Stimulated activated CD4-positive, alpha-beta T cell treated with anti-CD3 and anti-CD28 coated beads, Interleukin-1b, Interleukin-23, amount 100 ng/mL, for 1 hour (primary cell): Measurements from ENCODE around the gene AMFR.

Experiments used
- DNase-seq, 2 donors: peaks; one replicate each; pipeline ENCODE4 v3.0.0-alpha.2; 2020; ENCODE audit warnings: low read depth in 2 of 2

AMFR gene

GRCh38 chr16:56332464-56333079, 92.8 kb downstream of the AMFR start:
- DNase-seq = no peak

GRCh38 chr16:56331915-56332314, 93.4 kb downstream of the AMFR start:
- no peak for DNase-seq

GRCh38 chr16:56331399-56331798, 93.9 kb downstream of the AMFR start:
- DNase-seq = no peak

GRCh38 chr16:56330476-56330875, 94.9 kb downstream of the AMFR start:
- DNase-seq = no peak

- DNase-seq = no peak
These were observed 95.5 kb downstream of the AMFR start for GRCh38 chr16:56329887-56330286.

GRCh38 chr16:56328276-56329022, 96.9 kb downstream of the AMFR start:
- DNase-seq = no peak

- no peak for DNase-seq
These were observed 97.5 kb downstream of the AMFR start for GRCh38 chr16:56327929-56328258.

GRCh38 chr16:56327071-56327928, 98.0 kb downstream of the AMFR start:
- DNase-seq = no peak

GRCh38 chr16:56325956-56326355, 99.4 kb downstream of the AMFR start:
- DNase-seq = no peak

- no peak for DNase-seq
These were observed 100.9 kb downstream of the AMFR start for GRCh38 chr16:56324406-56324805.

GRCh38 chr16:56321571-56321970, 103.8 kb downstream of the AMFR start:
- DNase-seq = no peak

- no peak for DNase-seq
These were observed 104.4 kb downstream of the AMFR start for GRCh38 chr16:56320811-56321558.

- no peak for DNase-seq
These were observed 105.3 kb downstream of the AMFR start for GRCh38 chr16:56320056-56320455.

- DNase-seq = no peak
These were observed 106.0 kb downstream of the AMFR start for GRCh38 chr16:56319376-56319775.

GRCh38 chr16:56318827-56319140, 106.6 kb downstream of the AMFR start:
- no peak for DNase-seq

GRCh38 chr16:56317998-56318826, 107.1 kb downstream of the AMFR start:
- peak; percentile 59 to 64 for DNase-seq

- no peak for DNase-seq
These were observed 108.8 kb downstream of the AMFR start for GRCh38 chr16:56316545-56316944.

- DNase-seq = no peak
These were observed 109.4 kb downstream of the AMFR start for GRCh38 chr16:56315955-56316354.

- no peak for DNase-seq
These were observed 111.0 kb downstream of the AMFR start for GRCh38 chr16:56314244-56314850.

GRCh38 chr16:56312556-56312955, 112.8 kb downstream of the AMFR start:
- DNase-seq = no peak

GRCh38 chr16:56312028-56312300, 113.4 kb downstream of the AMFR start:
- DNase-seq = no peak
